GM12878 (cell line): ENCODE data around the gene CTNNA2. TPM values are rescaled to one million over a fixed set of nuclear protein-coding genes. Genes with fewer than 3 reads are reported as not detected.

ENCODE experiments used
- ATAC-seq: fragments of 200-7000 bp; cut with Tn5 transposase; 3 replicates; pipeline ENCODE4 v1.9.1; 2020; ENCODE audit warnings: mild to moderate bottlenecking, moderate library complexity
- BruUV-seq: library from RNA; stranded (reverse); fragments of 400-500 nt; replicated peaks from 2 replicates; lab custom pipeline; 2021; lab: Mats Ljungman, UMichigan
- CTCF ChIA-PET: fragments of 300-600 bp; sonication (Branson Sonifier 250); formaldehyde crosslinking; extraction: SDS; loops from one replicate; lab custom pipeline; 2021; ENCODE audit warnings: inconsistent platforms; lab: Yijun Ruan, JAX
- POLR2A ChIA-PET: fragments of 350-600 bp; formaldehyde crosslinking; extraction: SDS; loops from one replicate; lab custom pipeline; 2021; ENCODE audit warnings: inconsistent platforms; lab: Charles Lee
- RAD21 ChIA-PET: fragments of 300-600 bp; sonication (Branson Sonifier 250); formaldehyde crosslinking; loops from one replicate; lab custom pipeline; 2023; ENCODE audit warnings: antibody characterized with exemption; ENCODE audit not compliant: unreplicated experiment; lab: Charles Lee
- SMC1A ChIA-PET: fragments of 300-600 bp; sonication (Branson Sonifier 250); formaldehyde crosslinking; loops from one replicate; lab custom pipeline; 2023; ENCODE audit not compliant: unreplicated experiment, uncharacterized antibody; lab: Charles Lee
- DNase-seq: peaks from one replicate; pipeline ENCODE4 v3.0.0-alpha.2; 2011; ENCODE audit warnings: low read depth, low spot score
- FAIRE-seq: peaks from 3 replicates; lab custom pipeline; 2011; peaks lifted over from hg19 to GRCh38; lab: Jason Lieb, UNC
- H2AFZ ChIP-seq: 2 replicates; pipeline ENCODE4 v1.6.0; 2011; ENCODE audit warnings: low read depth, low read length, control low read depth; ENCODE audit not compliant: control insufficient read depth
- H3K27ac ChIP-seq: 2 replicates; pipeline ENCODE4 v1.5.1; 2011; ENCODE audit warnings: control low read depth; ENCODE audit not compliant: control insufficient read depth, insufficient read depth
- H3K27me3 ChIP-seq, 2 experiments: replicated peaks in 1 of 2; 2 replicates each; pipeline versions ENCODE4 v1.6.0 to v1.6.1; 2011; ENCODE audit warnings: low read length in 1 of 2; ENCODE audit not compliant: control insufficient read depth in 2 of 2, insufficient read depth in 2 of 2
- H3K36me3 ChIP-seq, 2 experiments: 2 replicates each; pipeline ENCODE4 v1.5.1; 2011; ENCODE audit warnings: low read length in 1 of 2; ENCODE audit not compliant: control insufficient read depth in 2 of 2, insufficient read depth in 2 of 2
- H3K4me1 ChIP-seq: 2 replicates; pipeline ENCODE4 v1.6.1; 2011; ENCODE audit warnings: mild to moderate bottlenecking, low read length, moderate library complexity, mixed read lengths; ENCODE audit not compliant: control insufficient read depth, insufficient read depth
- H3K4me2 ChIP-seq: 2 replicates; pipeline ENCODE4 v1.6.0; 2011; ENCODE audit warnings: control low read depth; ENCODE audit not compliant: control insufficient read depth, insufficient read depth
- H3K4me3 ChIP-seq: fragments of 200-600 bp; sonication (generic); 2 replicates; pipeline ENCODE4 v1.5.1; 2016
- H3K79me2 ChIP-seq: 2 replicates; pipeline ENCODE4 v1.6.0; 2011; ENCODE audit warnings: low read length; ENCODE audit not compliant: control insufficient read depth, insufficient read depth
- H3K9ac ChIP-seq: 2 replicates; pipeline ENCODE4 v1.8.0; 2011; ENCODE audit warnings: low read length, control low read depth, mixed read lengths; ENCODE audit not compliant: control insufficient read depth, insufficient read depth
- H3K9me3 ChIP-seq: replicated peaks from 3 replicates; pipeline ENCODE4 v1.5.1; 2011; ENCODE audit warnings: mild to moderate bottlenecking, low read length; ENCODE audit not compliant: control insufficient read depth, insufficient read depth
- H4K20me1 ChIP-seq: 2 replicates; pipeline ENCODE4 v1.6.0; 2011; ENCODE audit not compliant: control insufficient read depth, insufficient read depth
- BRCA1 ChIP-seq: IDR thresholded peaks from 2 replicates; pipeline ENCODE4 v1.6.1; 2011; ENCODE audit warnings: low read depth, low read length, improper control_type of control experiment
- CHD4 ChIP-seq: fragments of 200-600 bp; sonication (generic); IDR thresholded peaks from 2 replicates; pipeline ENCODE4 v1.6.1; 2016; ENCODE audit warnings: mild to moderate bottlenecking
- GATAD2B ChIP-seq: fragments of 450-650 bp; conservative IDR thresholded peaks from 2 replicates; pipeline ENCODE4 v1.6.1; 2017; ENCODE audit warnings: low read depth, mild to moderate bottlenecking, moderate library complexity
- LARP7 ChIP-seq: fragments of 450-650 bp; IDR thresholded peaks from 2 replicates; pipeline ENCODE4 v1.6.1; 2017; ENCODE audit warnings: mild to moderate bottlenecking
- POU2F2 ChIP-seq: IDR thresholded peaks from 3 replicates; pipeline ENCODE4 v1.6.1; 2011; ENCODE audit warnings: low read depth, mild to moderate bottlenecking, low read length, borderline replicate concordance
- SRF ChIP-seq, 2 experiments: IDR thresholded peaks; 2 replicates each; pipeline ENCODE4 v1.6.1; 2011; ENCODE audit warnings: low read depth in 2 of 2, low read length in 2 of 2, mild to moderate bottlenecking in 1 of 2, moderate library complexity in 1 of 2
- TCF3 ChIP-seq: IDR thresholded peaks from 2 replicates; pipeline ENCODE4 v1.6.1; 2012; ENCODE audit warnings: low read depth, mild to moderate bottlenecking, low read length, borderline replicate concordance; ENCODE audit not compliant: insufficient read depth
- WGBS: methylation state at CpG from one replicate; pipeline ENCODE4 v1.1.6; 2016; ENCODE audit warnings: low lambda C conversion rate; ENCODE audit not compliant: insufficient replicate concordance, insufficient coverage; ENCODE audit errors: missing lambda C conversion rate; 5-methylcytosine and 5-hydroxymethylcytosine counted together
- in situ Hi-C: fragments of 300-500 bp; cut with MboI; formaldehyde crosslinking; loops from 9 replicates; pipeline ENCODE4 v1.14.3; 2018; ENCODE audit warnings: mixed read lengths
- intact Hi-C: fragments of 100-400 bp; cut with micrococcal nuclease; formaldehyde crosslinking; loops from one replicate; pipeline ENCODE4 v1.14.2; 2022; ENCODE audit not compliant: unreplicated experiment
- polyA plus RNA-seq, 11 experiments: library from polyadenylated mRNA; depleted of rRNA in 4 of 11; unstranded in 6 of 11; stranded (reverse) in 5 of 11; fragments of >200 nt; fragmentation: Nextera tagmentation in 4 of 11; fragmentation: Illumina TruSeq in 1 of 11; extraction: Ambion mirVana in 4 of 11; extraction: Trizol in 1 of 11; gene quantifications; 1 replicate in 1 of 11; 2 replicates in 10 of 11; pipeline versions ENCODE4 v1.2.1 to v1.2.3, GENCODE V29; 2011 to 2016; ENCODE audit warnings: inconsistent platforms in 2 of 11, missing spikeins in 2 of 11, low read depth in 1 of 11
- total RNA-seq, 4 experiments: library from RNA; depleted of rRNA in 3 of 4; stranded (reverse); fragments of >200 nt in 3 of 4; fragmentation: Illumina TruSeq in 1 of 4; extraction: Trizol in 1 of 4; gene quantifications; 2 replicates each; pipeline versions ENCODE4 v1.2.1 to v1.2.3, GENCODE V29; 2013 to 2021
- TF ChIP-seq, protein P1 (sequence below): fragments of 450-650 bp; IDR thresholded peaks from 2 replicates; pipeline ENCODE4 v1.6.1; 2017; ENCODE audit warnings: mild to moderate bottlenecking
- TF ChIP-seq, protein P2 (sequence below): IDR thresholded peaks from 2 replicates; pipeline ENCODE4 v1.6.1; 2011; ENCODE audit warnings: mild to moderate bottlenecking, low read depth, low read length, moderate library complexity; ENCODE audit not compliant: insufficient replicate concordance
- TF ChIP-seq, protein P3 (sequence below): IDR thresholded peaks from 2 replicates; pipeline ENCODE4 v1.6.1; 2012; ENCODE audit warnings: low read depth, low read length, improper control_type of control experiment

CTNNA2 gene
- total and polyA plus RNA-seq, 10 of the 15 experiments (the other 5 are each of a cell fraction or from before 2014, with no cell fraction given), result 2.4 to 36.2 (median 6.6) TPM

- no peaks in the 10 kb centered on the region for H3K36me3 ChIP-seq
- CTCF ChIA-PET, result interaction anchor here (0.8 kb wide), 1 partner anchor 95 kb away, joined by 3 read pairs; no protein-coding TSS in a partner anchor
- H3K9me3 ChIP-seq, result no peaks in the 10 kb centered on the region
- BruUV-seq, result no TSS peak
- no peak overlapping the region for H3K4me3 ChIP-seq
- ATAC-seq (no peak), DNase-seq (no peak), FAIRE-seq (no peak)
- no peak overlapping the region for H2AFZ ChIP-seq
- SMC1A ChIA-PET, result interaction anchor here (0.7 kb wide), 1 partner anchor 1622 kb away, joined by 4 read pairs; no protein-coding TSS in a partner anchor
- no peaks in the 10 kb centered on the region for H4K20me1 ChIP-seq
- intact Hi-C loops, result no loop called here
- POLR2A ChIA-PET, result no interaction called here
- no peaks in the 10 kb centered on the region for H3K4me1 ChIP-seq
- no peak overlapping the region for H3K9ac ChIP-seq
- H3K79me2 ChIP-seq, result no peaks in the 10 kb centered on the region
- in situ Hi-C loops, result no loop called here
- no peak for TF ChIP-seq LARP7
- TF ChIP-seq, protein P1, sequence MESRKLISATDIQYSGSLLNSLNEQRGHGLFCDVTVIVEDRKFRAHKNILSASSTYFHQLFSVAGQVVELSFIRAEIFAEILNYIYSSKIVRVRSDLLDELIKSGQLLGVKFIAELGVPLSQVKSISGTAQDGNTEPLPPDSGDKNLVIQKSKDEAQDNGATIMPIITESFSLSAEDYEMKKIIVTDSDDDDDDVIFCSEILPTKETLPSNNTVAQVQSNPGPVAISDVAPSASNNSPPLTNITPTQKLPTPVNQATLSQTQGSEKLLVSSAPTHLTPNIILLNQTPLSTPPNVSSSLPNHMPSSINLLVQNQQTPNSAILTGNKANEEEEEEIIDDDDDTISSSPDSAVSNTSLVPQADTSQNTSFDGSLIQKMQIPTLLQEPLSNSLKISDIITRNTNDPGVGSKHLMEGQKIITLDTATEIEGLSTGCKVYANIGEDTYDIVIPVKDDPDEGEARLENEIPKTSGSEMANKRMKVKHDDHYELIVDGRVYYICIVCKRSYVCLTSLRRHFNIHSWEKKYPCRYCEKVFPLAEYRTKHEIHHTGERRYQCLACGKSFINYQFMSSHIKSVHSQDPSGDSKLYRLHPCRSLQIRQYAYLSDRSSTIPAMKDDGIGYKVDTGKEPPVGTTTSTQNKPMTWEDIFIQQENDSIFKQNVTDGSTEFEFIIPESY, result no peak
- no peak for TF ChIP-seq GATAD2B
- no peak for TF ChIP-seq POU2F2
- TF ChIP-seq, protein P2, sequence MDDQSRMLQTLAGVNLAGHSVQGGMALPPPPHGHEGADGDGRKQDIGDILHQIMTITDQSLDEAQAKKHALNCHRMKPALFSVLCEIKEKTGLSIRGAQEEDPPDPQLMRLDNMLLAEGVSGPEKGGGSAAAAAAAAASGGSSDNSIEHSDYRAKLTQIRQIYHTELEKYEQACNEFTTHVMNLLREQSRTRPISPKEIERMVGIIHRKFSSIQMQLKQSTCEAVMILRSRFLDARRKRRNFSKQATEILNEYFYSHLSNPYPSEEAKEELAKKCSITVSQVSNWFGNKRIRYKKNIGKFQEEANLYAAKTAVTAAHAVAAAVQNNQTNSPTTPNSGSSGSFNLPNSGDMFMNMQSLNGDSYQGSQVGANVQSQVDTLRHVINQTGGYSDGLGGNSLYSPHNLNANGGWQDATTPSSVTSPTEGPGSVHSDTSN, result no peak
- no peak for TF ChIP-seq TCF3
- no peak for TF ChIP-seq SRF (IDR thresholded peaks at IDR 0.05; ENCODE audit: low read depth in 2 of 2, low read length in 2 of 2)
- TF ChIP-seq BRCA1, result no peak
- TF ChIP-seq CHD4, result no peak
- TF ChIP-seq, protein P3, sequence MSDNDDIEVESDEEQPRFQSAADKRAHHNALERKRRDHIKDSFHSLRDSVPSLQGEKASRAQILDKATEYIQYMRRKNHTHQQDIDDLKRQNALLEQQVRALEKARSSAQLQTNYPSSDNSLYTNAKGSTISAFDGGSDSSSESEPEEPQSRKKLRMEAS, result no peak
- WGBS, result 2% methylated on average over 3 of the region's 3 CpGs
- RAD21 ChIA-PET, result no interaction called here
- no peak overlapping the region for H3K27ac ChIP-seq
- no peak overlapping the region for H3K4me2 ChIP-seq
- H3K27me3 ChIP-seq, result no peaks in the 10 kb centered on the region
Measured at GRCh38 chr2:80166483-80167171, 653.8 kb downstream of the CTNNA2 start.
